ENCODE results near the gene CACNA1F.

Gene CACNA1F

GRCh38 chrX:49257074-49257790 is 24.1 kb upstream of the CACNA1F start:
- no peak for DNase-seq

GRCh38 chrX:49256268-49256995 is 23.3 kb upstream of the CACNA1F start:
- no peak for DNase-seq

GRCh38 chrX:49254639-49255038 is 21.5 kb upstream of the CACNA1F start:
- DNase-seq, result no peak

GRCh38 chrX:49251325-49251724 is 18.2 kb upstream of the CACNA1F start:
- no peak for DNase-seq

GRCh38 chrX:49250578-49250977 is 17.4 kb upstream of the CACNA1F start:
- no peak for DNase-seq

GRCh38 chrX:49250066-49250465 is 16.9 kb upstream of the CACNA1F start:
- no peak for DNase-seq

GRCh38 chrX:49249616-49250015 is 16.5 kb upstream of the CACNA1F start:
- DNase-seq, result no peak

- DNase-seq, result no peak
Observed at GRCh38 chrX:49249071-49249470, 15.9 kb upstream of the CACNA1F start.

GRCh38 chrX:49247916-49248811 is 15.0 kb upstream of the CACNA1F start:
- DNase-seq, result no peak

GRCh38 chrX:49247346-49247745 is 14.2 kb upstream of the CACNA1F start:
- DNase-seq, result no peak

- DNase-seq, result no peak
Observed at GRCh38 chrX:49246541-49246940, 13.4 kb upstream of the CACNA1F start.

GRCh38 chrX:49244207-49244606 is 11.1 kb upstream of the CACNA1F start:
- DNase-seq, result no peak

GRCh38 chrX:49243166-49243565 is 10.0 kb upstream of the CACNA1F start:
- DNase-seq, result no peak

- DNase-seq, result no peak
Observed at GRCh38 chrX:49242545-49243066, 9.5 kb upstream of the CACNA1F start.

- no peak for DNase-seq
Observed at GRCh38 chrX:49238735-49239134, 5.6 kb upstream of the CACNA1F start.

- no peak for DNase-seq
Observed at GRCh38 chrX:49237060-49237459, 3.9 kb upstream of the CACNA1F start.

- DNase-seq, result no peak
Observed at GRCh38 chrX:49233887-49234555, 881 bp upstream of the CACNA1F start.

- no peak for DNase-seq
Observed at GRCh38 chrX:49232525-49232924, 615 bp downstream of the CACNA1F start.

GRCh38 chrX:49231333-49232000 is 1.7 kb downstream of the CACNA1F start:
- no peak for DNase-seq

GRCh38 chrX:49230500-49231232 is 2.5 kb downstream of the CACNA1F start:
- peak; percentile 34 for DNase-seq

- no peak for DNase-seq
Observed at GRCh38 chrX:49228185-49228584, 5.0 kb downstream of the CACNA1F start.

All from femur (tissue), 1 donor.